ENCODE measurements around the gene KDM2A. TPM values are rescaled to one million over a fixed set of nuclear protein-coding genes. Genes with fewer than 3 reads are reported as not detected.

Gene KDM2A
- total RNA-seq, 4 donors from 2014 or later: 33.4 to 84.7 (median 64.8) TPM

- Histone ChIP-seq H3K36me3 (peaks cover 5 to 67% (median 29%) of the 10 kb centered on the region in 3 donors), H3K9me3 (peaks cover 0 to 12% (median 9%) of the 10 kb centered on the region in 3 donors), H3K27ac (peak overlapping the region; percentile 44 to 96 (median 90)), H3K27me3 (no peaks in the 10 kb centered on the region), H3K4me1 (peaks cover 39 to 59% (median 45%) of the 10 kb centered on the region in 3 donors), H3K4me3 (no peak overlapping the region)
- 31 to 36% methylated on average over 3 of the region's 3 CpGs for WGBS, 2 donors
- TF ChIP-seq POLR2A (IDR thresholded peaks at IDR 0.05): no peak
- no peak for TF ChIP-seq CTCF (IDR thresholded peaks at IDR 0.05)
- no peak for DNase-seq
- intact Hi-C loops (cut with DNase I): no loop called here
These were observed 173.6 kb downstream of the KDM2A start for GRCh38 chr11:67292671-67293070.

GRCh38 chr11:67293090-67293489, 174.0 kb downstream of the KDM2A start:
- peaks cover 5 to 71% (median 29%) of the 10 kb centered on the region in 3 donors for H3K36me3 ChIP-seq
- DNase-seq: no peak
- 10 to 16% methylated on average over 3 of the region's 3 CpGs for WGBS, 2 donors

GRCh38 chr11:67295846-67296245, 176.8 kb downstream of the KDM2A start:
- H3K36me3 ChIP-seq: peaks cover 22 to 93% (median 48%) of the 10 kb centered on the region in 3 donors
- 96 to 100% methylated on average over 1 of the region's 1 CpG for WGBS, 2 donors
- no peak for TF ChIP-seq CTCF (IDR thresholded peaks at IDR 0.05)
- no peak for TF ChIP-seq POLR2A (IDR thresholded peaks at IDR 0.05)
- no peak overlapping the region for H3K4me3 ChIP-seq
- peaks cover 17 to 36% (median 27%) of the 10 kb centered on the region in 3 donors for H3K4me1 ChIP-seq
- DNase-seq: no peak
- H3K9me3 ChIP-seq: peaks cover 0 to 12% (median 9%) of the 10 kb centered on the region in 3 donors
- intact Hi-C loops (cut with DNase I): no loop called here
- no peaks in the 10 kb centered on the region for H3K27me3 ChIP-seq
- no peak overlapping the region for H3K27ac ChIP-seq

More at GRCh38 chr11:67293090-67293489, 174.0 kb downstream of the KDM2A start:
- TF ChIP-seq POLR2A (IDR thresholded peaks at IDR 0.05) (no peak), CTCF (IDR thresholded peaks at IDR 0.05) (peak in 1 of 6 experiments; percentile 4)
- Histone ChIP-seq H3K27ac (peak overlapping the region; percentile 44 to 96 (median 90)), H3K4me3 (no peak overlapping the region), H3K9me3 (peaks cover 0 to 12% (median 9%) of the 10 kb centered on the region in 3 donors), H3K4me1 (peaks cover 35 to 55% (median 41%) of the 10 kb centered on the region in 3 donors), H3K27me3 (no peaks in the 10 kb centered on the region)
- intact Hi-C loops (cut with DNase I): no loop called here

GRCh38 chr11:67298786-67299185, 179.7 kb downstream of the KDM2A start:
- H3K36me3 ChIP-seq: peaks cover 33 to 82% (median 46%) of the 10 kb centered on the region in 3 donors
- intact Hi-C loops (cut with DNase I): no loop called here
- no peak for TF ChIP-seq CTCF (IDR thresholded peaks at IDR 0.05)
- TF ChIP-seq POLR2A (IDR thresholded peaks at IDR 0.05): no peak
- peaks cover 18 to 30% (median 20%) of the 10 kb centered on the region in 3 donors for H3K4me1 ChIP-seq
- WGBS, 2 donors: 92 to 94% methylated on average over 5 of the region's 7 CpGs
- H3K4me3 ChIP-seq: no peak overlapping the region
- no peak overlapping the region for H3K27ac ChIP-seq
- H3K9me3 ChIP-seq: peaks cover 0 to 12% (median 9%) of the 10 kb centered on the region in 3 donors
- no peak for DNase-seq
- no peaks in the 10 kb centered on the region for H3K27me3 ChIP-seq

GRCh38 chr11:67299471-67300191, 180.6 kb downstream of the KDM2A start:
- H3K4me3 ChIP-seq: no peak overlapping the region
- TF ChIP-seq CTCF (IDR thresholded peaks at IDR 0.05): no peak
- no peak for TF ChIP-seq POLR2A (IDR thresholded peaks at IDR 0.05)
- peaks cover 33 to 74% (median 46%) of the 10 kb centered on the region in 3 donors for H3K36me3 ChIP-seq
- 80 to 100% methylated on average over 2 of the region's 29 CpGs for WGBS, 2 donors
- DNase-seq: no peak
- peaks cover 0 to 12% (median 9%) of the 10 kb centered on the region in 3 donors for H3K9me3 ChIP-seq
- intact Hi-C loops (cut with DNase I): no loop called here
- H3K4me1 ChIP-seq: peaks cover 26 to 34% (median 27%) of the 10 kb centered on the region in 3 donors
- no peaks in the 10 kb centered on the region for H3K27me3 ChIP-seq
- no peak overlapping the region for H3K27ac ChIP-seq
